Measurements from ENCODE around the gene RASL10B. TPM values are rescaled to one million over a fixed set of nuclear protein-coding genes. Genes with fewer than 3 reads are reported as not detected.

RASL10B gene
- total RNA-seq, 4 donors from 2014 or later, result 28.2 to 54.8 (median 40.3) TPM

GRCh38 chr17:35791681-35792350 is 60.4 kb downstream of the RASL10B start:
- TF ChIP-seq CTCF (IDR thresholded peaks at IDR 0.05; ENCODE audit: low read depth), result no peak

Other genes with a start within 250 kb of the RASL10B start
- 10 to 100 TPM in 1 of 4 donors, 1 to 10 TPM in 3; 2.9 to 20.5 (median 4.1) TPM for gene SLFN12L, start 194.0 kb upstream of the RASL10B start, total RNA-seq
- gene SLFN14, start 170.8 kb upstream of the RASL10B start, total RNA-seq, result not detected
- gene PEX12, start 153.1 kb upstream of the RASL10B start, total RNA-seq, result 1 to 10 TPM; 4.0 to 6.5 (median 5.9) TPM
- 10 to 100 TPM; 62.0 to 77.2 (median 70.1) TPM for gene AP2B1, start 144.3 kb upstream of the RASL10B start, total RNA-seq
- under 1 TPM in 2 of 4 donors, not detected in 2; 0.22 to 0.51 TPM for gene GAS2L2, start 21.6 kb downstream of the RASL10B start, total RNA-seq
- not detected for gene C17orf50, start 29.2 kb downstream of the RASL10B start, total RNA-seq
- 10 to 100 TPM; 21.6 to 46.1 (median 42.7) TPM for gene MMP28, start 64.0 kb downstream of the RASL10B start, total RNA-seq
- 100 to 1,000 TPM in 1 of 4 donors, 10 to 100 TPM in 3; 69.1 to 106 (median 78.7) TPM for gene TAF15, start 77.8 kb downstream of the RASL10B start, total RNA-seq
- gene HEATR9, start 137.3 kb downstream of the RASL10B start, total RNA-seq, result not detected
- gene CCL5, start 148.7 kb downstream of the RASL10B start, total RNA-seq, result 10 to 100 TPM in 1 of 4 donors, 1 to 10 TPM in 1, under 1 TPM in 1, not detected in 1; 0.82 to 11.2 (median 6.8) TPM
- gene RDM1, start 199.1 kb downstream of the RASL10B start, total RNA-seq, result not detected
- not detected for gene LYZL6, start 212.1 kb downstream of the RASL10B start, total RNA-seq
- gene CCL16, start 249.9 kb downstream of the RASL10B start, total RNA-seq, result 1 to 10 TPM in 1 of 4 donors, under 1 TPM in 1, not detected in 2; 0.34 to 2.6 TPM